Esophagus mucosa (tissue), 1 donor: ENCODE results near the gene PHLPP2. TPM values are rescaled to one million over a fixed set of nuclear protein-coding genes. Genes with fewer than 3 reads are reported as not detected.
A peak's percentile ranks its signal among the peaks of the same experiment; 100 is the strongest.

ENCODE experiments used
- ATAC-seq: fragments of 200-7000 bp; cut with Tn5 transposase; one replicate; pipeline ENCODE4 v1.9.1; 2020
- total RNA-seq: library from RNA; stranded (reverse); gene quantifications from one replicate; pipeline ENCODE4 v1.2.4, GENCODE V29; 2023
- donor health status: DM: yes; HTN: yes; CAD: no.

PHLPP2 gene
- total RNA-seq, 1 donor from 2014 or later = 0.88 TPM

DNA sequence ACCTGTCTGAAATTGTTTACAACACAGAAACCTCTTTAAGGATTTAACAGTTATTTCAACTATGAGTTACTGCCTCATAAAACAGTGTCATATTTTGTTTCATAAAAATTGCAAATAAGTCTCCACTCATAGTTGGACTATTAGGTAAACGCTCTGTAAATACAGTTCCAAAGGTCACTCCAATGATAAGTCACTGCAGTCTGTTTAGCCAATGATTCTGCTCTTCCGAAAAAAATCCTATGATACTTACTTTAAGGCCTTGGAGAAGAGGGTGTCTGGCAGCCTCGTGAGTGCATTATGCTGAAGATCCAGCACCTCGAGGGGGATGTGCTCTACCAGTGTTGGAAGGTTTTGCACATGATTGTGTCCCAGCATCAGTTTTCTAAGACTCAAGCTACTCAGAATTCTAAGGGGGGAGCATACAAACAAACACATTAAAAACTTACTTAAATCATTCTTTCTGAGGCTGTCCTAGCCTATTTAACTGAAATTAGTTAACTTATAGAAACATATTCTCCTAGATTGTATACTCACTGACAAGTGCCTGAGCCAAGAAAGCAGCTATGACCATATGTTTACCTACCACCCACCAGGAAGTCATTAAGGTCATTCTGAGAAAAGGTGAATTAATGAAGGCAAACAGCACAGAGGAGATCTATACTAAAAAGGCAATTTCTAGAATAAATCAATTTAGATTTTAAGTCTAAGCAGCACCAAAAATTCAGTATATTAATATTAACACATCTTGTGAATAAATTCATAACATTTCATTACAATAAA is 57.4 kb downstream of the PHLPP2 start:
- no peak for ATAC-seq

- no peak for ATAC-seq
Measured at GRCh38 chr16:71666264-71666663, 58.2 kb downstream of the PHLPP2 start.

DNA sequence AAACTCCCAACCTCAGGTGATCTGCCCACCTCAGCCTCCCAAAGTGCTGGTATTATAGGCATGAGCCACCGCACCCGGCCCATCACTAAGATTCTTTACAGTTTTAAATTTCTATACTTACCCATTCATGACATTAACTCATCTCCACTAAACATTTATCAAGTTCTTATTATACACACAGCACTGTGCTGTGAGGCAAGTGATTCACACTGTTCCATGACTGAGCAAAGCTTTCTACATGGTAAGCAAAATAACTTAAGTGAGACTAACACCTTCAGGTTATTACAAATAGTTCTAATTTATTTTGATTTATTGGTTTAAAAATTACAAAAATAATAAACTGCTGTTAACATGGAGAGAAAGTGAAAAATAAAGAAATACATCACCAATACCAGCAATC is 65.0 kb downstream of the PHLPP2 start:
- no peak for ATAC-seq

GRCh38 chr16:71658771-71659170 is 65.7 kb downstream of the PHLPP2 start:
- ATAC-seq = no peak

DNA sequence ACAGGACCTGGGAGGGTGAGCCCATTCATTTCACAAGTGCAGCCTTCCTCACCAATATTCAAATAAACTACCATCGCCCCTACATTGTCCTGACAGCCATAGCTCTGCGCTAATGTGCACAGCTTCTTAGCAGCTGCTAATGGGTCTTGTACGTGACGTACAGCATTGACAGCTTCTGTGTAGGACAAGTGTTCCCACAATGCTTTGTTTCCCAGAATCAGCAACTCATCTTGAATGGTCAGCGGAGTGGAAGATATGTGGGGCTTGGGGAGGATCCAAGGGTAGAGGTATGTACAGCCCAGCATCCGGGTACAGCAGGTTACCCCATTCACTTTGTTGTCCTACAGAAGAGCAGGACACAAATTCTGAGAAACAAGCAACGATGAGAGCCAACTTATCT is 74.8 kb downstream of the PHLPP2 start:
- ATAC-seq = no peak

- peak; percentile 8 for ATAC-seq
Measured at GRCh38 chr16:71648921-71649320, 75.6 kb downstream of the PHLPP2 start.

- no peak for ATAC-seq
Measured at GRCh38 chr16:71648162-71648561, 76.3 kb downstream of the PHLPP2 start.

GRCh38 chr16:71647391-71647790 is 77.1 kb downstream of the PHLPP2 start:
- ATAC-seq = no peak

- peak; percentile 67 for ATAC-seq
Measured at GRCh38 chr16:71645450-71645849, 79.1 kb downstream of the PHLPP2 start.

DNA sequence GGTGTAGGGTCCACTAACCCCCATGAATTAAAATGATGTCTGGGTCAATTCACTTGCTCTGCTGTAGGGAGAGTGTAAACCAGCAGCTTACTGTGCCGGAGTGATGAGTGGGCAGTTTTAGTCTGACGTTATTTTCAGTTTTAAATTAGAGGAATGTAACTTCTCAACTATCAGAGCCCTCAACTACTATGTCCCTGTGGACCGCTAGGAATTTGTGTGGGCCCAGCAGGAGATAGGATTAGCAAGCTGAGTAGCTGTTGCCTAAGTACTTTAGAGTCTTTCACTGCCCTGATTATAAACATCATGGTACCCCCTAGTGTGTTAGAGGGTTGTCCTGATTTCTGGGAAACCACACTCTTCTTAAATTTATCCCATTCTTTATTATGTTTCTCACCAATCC is 87.1 kb downstream of the PHLPP2 start:
- ATAC-seq = no peak

DNA sequence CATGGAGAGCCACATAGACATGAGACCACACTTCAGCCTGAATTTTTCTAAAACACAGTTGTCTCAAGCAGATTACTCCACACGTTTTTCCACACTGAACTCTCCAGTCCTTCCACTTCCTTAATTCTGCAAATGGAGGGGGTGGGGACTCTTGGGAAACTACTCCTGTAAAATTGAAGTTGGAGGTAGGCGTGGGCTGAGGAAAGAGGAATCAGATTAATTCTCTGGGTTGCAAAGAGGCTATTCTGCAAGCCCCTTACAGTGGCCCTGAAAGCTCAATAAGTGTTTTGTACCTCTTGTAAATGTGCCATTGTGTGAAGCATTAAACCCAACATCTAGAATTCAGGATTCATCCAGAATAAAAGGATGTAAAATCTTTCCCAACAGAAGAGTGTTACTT is 88.9 kb downstream of the PHLPP2 start:
- ATAC-seq = no peak

- no peak for ATAC-seq
Measured at GRCh38 chr16:71631776-71632175, 92.7 kb downstream of the PHLPP2 start.

- ATAC-seq = peak; percentile 68
Measured at GRCh38 chr16:71630808-71631207, 93.7 kb downstream of the PHLPP2 start.

DNA sequence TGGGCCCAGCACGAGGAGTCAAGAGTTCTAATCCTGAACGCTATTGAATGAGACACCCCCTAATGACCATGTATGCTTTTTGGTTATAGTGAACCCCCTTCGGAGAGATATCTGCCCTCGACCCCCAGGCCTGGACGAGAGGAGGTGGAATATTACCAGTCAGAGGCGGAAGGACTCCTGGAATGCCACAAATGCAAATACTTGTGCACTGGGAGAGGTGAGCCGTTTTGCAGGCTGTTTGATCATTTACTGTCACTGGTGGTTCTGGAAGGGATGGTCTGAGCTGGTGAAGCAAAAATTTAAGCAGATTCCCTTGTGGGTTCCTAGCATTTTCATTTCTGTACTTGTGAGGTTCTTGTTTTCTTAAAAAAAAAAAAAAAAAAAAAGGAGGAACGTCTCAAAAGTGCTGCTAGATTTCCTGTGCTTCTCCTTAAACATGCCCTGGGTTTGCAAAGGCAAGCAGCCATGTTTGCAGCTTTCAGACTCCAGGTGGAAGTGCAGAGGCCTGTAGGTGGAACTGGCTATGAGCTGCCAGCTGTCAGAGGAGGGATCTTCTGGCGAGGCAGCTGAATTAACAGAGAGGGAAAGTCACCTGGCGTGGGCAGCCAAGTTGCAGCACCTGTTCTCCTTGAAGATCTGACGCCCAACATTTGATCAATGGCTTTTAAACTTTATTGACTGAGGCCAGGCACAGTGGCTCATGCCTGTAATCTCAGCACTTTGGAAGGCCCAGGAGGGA is 95.1 kb downstream of the PHLPP2 start:
- no peak for ATAC-seq

DNA sequence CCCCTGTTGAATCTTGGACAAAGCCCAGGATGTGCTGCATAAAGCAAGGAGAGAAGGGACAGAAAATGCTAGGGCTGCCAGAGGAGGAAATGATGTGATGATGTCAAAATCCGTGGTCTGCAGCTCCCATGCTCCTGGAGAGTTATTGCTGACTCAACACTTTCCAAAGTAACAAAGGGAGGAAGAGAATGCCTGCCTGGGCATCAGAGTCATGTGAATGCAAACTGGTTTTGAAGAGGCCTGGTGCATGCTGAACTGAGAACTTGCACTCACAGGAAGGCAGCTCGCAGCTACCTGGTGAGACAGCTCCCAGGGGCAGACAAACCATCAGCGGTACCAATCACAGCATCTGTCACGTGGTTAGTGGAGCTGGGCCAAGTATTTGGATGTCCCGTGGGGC is 95.7 kb downstream of the PHLPP2 start:
- peak; percentile 68 for ATAC-seq

- ATAC-seq = no peak
Measured at GRCh38 chr16:71627731-71628181, 96.7 kb downstream of the PHLPP2 start.

DNA sequence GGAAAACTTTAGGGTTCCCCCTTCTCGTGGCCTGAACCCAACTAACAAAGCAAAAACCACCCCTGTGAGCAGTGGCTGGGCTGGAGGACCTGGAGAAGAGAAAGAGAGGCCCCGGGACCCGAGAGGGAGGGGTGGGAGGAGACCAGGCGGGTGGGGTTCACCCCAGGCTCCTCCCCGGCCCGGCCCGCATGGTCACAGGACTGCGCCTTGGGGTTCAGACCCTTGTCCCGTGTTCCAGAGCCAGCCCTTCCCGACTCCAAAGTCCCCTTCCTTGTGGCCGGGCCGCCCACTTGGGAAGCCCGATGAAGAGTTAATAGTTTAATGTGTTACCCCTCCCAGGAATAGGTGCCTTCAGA is 97.7 kb downstream of the PHLPP2 start:
- peak; percentile 43 for ATAC-seq

DNA sequence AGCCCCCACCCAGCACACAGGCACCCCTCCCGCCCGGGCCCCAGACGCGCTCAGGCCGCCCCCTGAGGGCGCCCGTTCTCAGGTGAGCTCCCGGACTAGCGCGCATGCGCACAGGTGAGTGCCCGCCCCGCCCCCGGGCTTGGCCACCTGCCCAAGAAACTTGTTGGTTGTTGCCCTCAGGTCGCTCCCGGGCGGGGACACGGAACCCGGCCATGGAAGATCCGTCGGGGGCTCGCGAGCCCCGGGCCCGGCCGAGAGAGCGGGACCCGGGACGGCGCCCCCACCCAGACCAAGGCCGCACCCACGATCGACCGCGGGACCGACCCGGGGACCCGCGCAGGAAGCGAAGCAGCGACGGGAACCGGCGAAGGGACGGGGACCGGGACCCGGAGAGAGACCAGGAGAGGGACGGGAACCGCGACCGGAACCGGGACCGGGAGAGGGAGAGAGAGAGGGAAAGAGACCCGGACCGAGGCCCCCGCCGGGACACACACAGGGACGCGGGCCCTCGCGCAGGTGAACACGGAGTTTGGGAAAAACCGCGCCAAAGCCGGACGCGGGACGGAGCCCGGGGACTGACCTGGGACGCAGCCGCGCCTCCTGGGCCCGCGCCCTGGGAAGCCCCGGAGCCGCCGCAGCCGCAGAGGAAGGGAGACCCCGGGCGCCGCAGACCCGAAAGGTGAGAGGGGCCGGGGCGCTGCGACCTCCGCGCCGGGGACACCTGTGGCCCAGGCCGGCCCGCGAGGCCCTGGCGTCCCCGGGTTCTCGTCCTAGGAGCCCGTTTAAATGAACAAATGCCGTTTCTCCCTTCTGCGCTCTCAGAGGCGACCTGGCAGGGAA is 98.3 kb downstream of the PHLPP2 start, which contains the start of gene MARVELD3:
Gene MARVELD3, plus strand, starts transcription at position 167 of the 840 bp plus-strand sequence. Its CDS starts 46 bp downstream, at position 213.
- peak; percentile 31 for ATAC-seq

GRCh38 chr16:71625113-71625850 is 99.2 kb downstream of the PHLPP2 start:
- no peak for ATAC-seq

GRCh38 chr16:71623597-71623996 is 100.9 kb downstream of the PHLPP2 start:
- no peak for ATAC-seq

DNA sequence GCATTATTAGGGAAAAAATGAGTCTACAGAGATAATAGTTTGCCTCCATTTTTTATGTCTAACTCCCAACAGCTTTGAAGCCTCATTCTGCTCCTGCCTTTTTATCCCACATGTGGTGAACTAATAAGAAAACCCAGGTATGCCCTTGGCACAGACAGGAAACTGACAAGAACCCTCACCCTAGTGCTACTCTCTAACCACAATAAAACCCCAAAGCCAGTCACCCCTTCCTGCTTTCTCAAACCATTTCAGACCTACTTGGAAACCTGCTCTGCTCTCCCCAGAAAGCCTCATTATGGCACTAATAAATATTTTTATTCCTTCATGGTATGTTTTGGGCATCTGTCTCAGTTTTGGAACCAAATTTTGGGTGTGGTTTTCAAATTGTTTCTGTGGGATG is 102.4 kb downstream of the PHLPP2 start:
- ATAC-seq = no peak

GRCh38 chr16:71618429-71618828 is 106.1 kb downstream of the PHLPP2 start:
- no peak for ATAC-seq
